GM12891 (cell line): ENCODE results near the gene CDYL.
"Not testable (repeated sequence)": the region's sequence is repeated elsewhere in the genome, so short reads cannot be mapped to it uniquely, and the experiment has no call there.

ENCODE experiments used
- DNase-seq: peaks from one replicate; pipeline ENCODE4 v3.0.0; 2011; ENCODE audit warnings: low spot score; ENCODE audit not compliant: insufficient read length
- FAIRE-seq: peaks from 2 replicates; lab custom pipeline; 2011; peaks lifted over from hg19 to GRCh38; lab: Jason Lieb, UNC
- PAX5 ChIP-seq: IDR thresholded peaks from 2 replicates; pipeline ENCODE4 v1.6.1; 2011; ENCODE audit warnings: low read length, moderate library complexity, mild to moderate bottlenecking; ENCODE audit not compliant: insufficient read depth, severe bottlenecking
- POLR2A ChIP-seq: IDR thresholded peaks from 2 replicates; pipeline ENCODE4 v1.6.1; 2011; ENCODE audit warnings: low read depth, low read length, control low read depth
- POLR2AphosphoS5 ChIP-seq: IDR thresholded peaks from 2 replicates; pipeline ENCODE4 v1.6.1; 2011; ENCODE audit warnings: low read depth, low read length, control low read depth
- POU2F2 ChIP-seq: IDR thresholded peaks from 2 replicates; pipeline ENCODE4 v1.6.1; 2011; ENCODE audit warnings: low read depth, mild to moderate bottlenecking, control low read depth, low read length, moderate library complexity
- SPI1 ChIP-seq: IDR thresholded peaks from 2 replicates; pipeline ENCODE4 v1.6.1; 2011; ENCODE audit warnings: low read depth, low read length, control low read depth
- TAF1 ChIP-seq: IDR thresholded peaks from 2 replicates; pipeline ENCODE4 v1.6.1; 2011; ENCODE audit warnings: low read depth, low read length, control low read depth

CDYL gene

GRCh38 chr6:4861564-4861963 lies 85.4 kb downstream of the CDYL start:
- DNase-seq (no peak), FAIRE-seq (no peak)
- TF ChIP-seq SPI1 (no peak), TAF1 (no peak), POLR2A (no peak), POU2F2 (no peak), PAX5 (no peak)

- DNase-seq (no peak), FAIRE-seq (no peak)
- no peak for TF ChIP-seq POLR2A
- TF ChIP-seq POLR2AphosphoS5, result no peak
- TF ChIP-seq SPI1, result peak; percentile 75
- TF ChIP-seq POU2F2, result no peak
- no peak for TF ChIP-seq PAX5
- no peak for TF ChIP-seq TAF1
Measured at GRCh38 chr6:4864519-4864918, 88.3 kb downstream of the CDYL start.

- DNase-seq, result not testable (repeated sequence)
Measured at GRCh38 chr6:4865006-4865405, 88.8 kb downstream of the CDYL start.

GRCh38 chr6:4870821-4871494 lies 94.8 kb downstream of the CDYL start:
- TF ChIP-seq POLR2AphosphoS5 (no peak), POU2F2 (no peak), POLR2A (no peak), TAF1 (no peak)
- FAIRE-seq (no peak), DNase-seq (no peak)

More at GRCh38 chr6:4865006-4865405, 88.8 kb downstream of the CDYL start:
- not testable (repeated sequence) for FAIRE-seq

GRCh38 chr6:4871825-4872224 lies 95.6 kb downstream of the CDYL start:
- FAIRE-seq (no peak), DNase-seq (no peak)
- TF ChIP-seq POLR2AphosphoS5 (no peak), POLR2A (no peak)

GRCh38 chr6:4872841-4873240 lies 96.6 kb downstream of the CDYL start:
- no peak for DNase-seq
- TF ChIP-seq POLR2AphosphoS5 (no peak), POLR2A (no peak), POU2F2 (no peak)
- FAIRE-seq, result no peak

GRCh38 chr6:4873928-4874327 lies 97.7 kb downstream of the CDYL start:
- FAIRE-seq, result no peak
- TF ChIP-seq PAX5 (no peak), POU2F2 (no peak)
- no peak for DNase-seq

GRCh38 chr6:4879741-4880275 lies 103.6 kb downstream of the CDYL start:
- peak; percentile 95 for FAIRE-seq
- DNase-seq, result no peak
- no peak for TF ChIP-seq POLR2AphosphoS5
- no peak for TF ChIP-seq POU2F2
- no peak for TF ChIP-seq TAF1
- TF ChIP-seq PAX5, result no peak
- no peak for TF ChIP-seq SPI1

- TF ChIP-seq PAX5 (no peak), POU2F2 (no peak), POLR2A (no peak), SPI1 (no peak)
- DNase-seq (no peak), FAIRE-seq (no peak)
Measured at GRCh38 chr6:4880363-4880762, 104.2 kb downstream of the CDYL start.

- TF ChIP-seq POLR2A, result no peak
- TF ChIP-seq POU2F2, result no peak
- TF ChIP-seq TAF1, result no peak
- no peak for TF ChIP-seq POLR2AphosphoS5
- TF ChIP-seq PAX5, result no peak
- no peak for TF ChIP-seq SPI1
- DNase-seq, result no peak
- FAIRE-seq, result peak; percentile 13
Measured at GRCh38 chr6:4883298-4883697, 107.1 kb downstream of the CDYL start.

- TF ChIP-seq SPI1 (peak; percentile 39; the same call in 1 of the 2 replicates), POLR2AphosphoS5 (no peak), PAX5 (no peak), TAF1 (no peak), POLR2A (no peak), POU2F2 (no peak)
- FAIRE-seq (peak; percentile 83), DNase-seq (no peak)
Measured at GRCh38 chr6:4884646-4885340, 108.6 kb downstream of the CDYL start.
